ENCODE results near the gene EIF2B4. TPM values are rescaled to one million over a fixed set of nuclear protein-coding genes. Genes with fewer than 3 reads are reported as not detected.
A peak's percentile ranks its signal among the peaks of the same experiment; 100 is the strongest.

EIF2B4 gene
- total and polyA plus RNA-seq, 9 of the 15 experiments (the other 6 are each of a cell fraction or from before 2014, with no cell fraction given), result 29.7 to 80.3 (median 58.9) TPM

DNA sequence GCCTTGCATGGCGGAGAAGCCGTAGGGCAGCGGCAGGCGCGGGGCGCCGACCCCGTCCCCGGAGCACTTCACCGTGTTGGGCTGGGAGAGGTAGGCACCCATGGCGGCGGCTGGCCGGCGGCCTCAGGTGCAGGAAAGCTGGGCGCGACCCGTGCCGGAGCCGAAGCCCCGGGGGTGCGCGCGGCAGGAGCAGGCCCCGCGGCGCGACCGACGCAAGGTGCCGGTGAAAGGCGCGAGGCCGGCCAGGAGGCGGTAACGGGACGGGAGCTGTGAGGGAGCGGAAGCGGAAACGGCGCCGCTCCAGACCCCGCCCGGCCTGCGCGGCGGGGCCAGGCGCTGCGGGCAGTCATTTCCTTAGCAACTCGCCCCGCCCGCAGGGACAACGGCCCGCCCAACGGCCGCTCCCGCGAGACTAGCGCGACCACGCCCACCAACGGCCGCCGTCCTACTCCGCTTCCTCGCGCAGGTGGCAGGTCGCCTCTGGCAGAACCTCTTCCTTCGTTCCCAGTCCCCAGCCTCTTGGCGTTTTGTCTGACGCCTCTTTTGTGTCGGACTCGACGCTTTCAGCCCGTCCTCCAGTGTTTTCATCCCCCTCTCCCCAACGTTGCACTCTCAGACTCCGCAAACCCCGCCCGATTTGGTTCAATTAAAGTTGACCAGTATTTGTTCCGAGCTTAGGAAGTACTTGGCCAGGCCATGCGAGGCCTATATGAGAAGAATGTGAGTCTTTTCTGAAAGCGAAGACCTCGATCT is 39.4 kb upstream of the EIF2B4 start, which contains the start of gene PPM1G (continued):
- TF ChIP-seq TEAD4 (IDR thresholded peaks at IDR 0.05; ENCODE audit: low read length), result peak; percentile 38; the same call in 1 of the 2 replicates
- TF ChIP-seq TEAD4 (CRISPR knock-in tag; IDR thresholded peaks at IDR 0.05; ENCODE audit: borderline replicate concordance), result no peak
- TF ChIP-seq, protein P1, sequence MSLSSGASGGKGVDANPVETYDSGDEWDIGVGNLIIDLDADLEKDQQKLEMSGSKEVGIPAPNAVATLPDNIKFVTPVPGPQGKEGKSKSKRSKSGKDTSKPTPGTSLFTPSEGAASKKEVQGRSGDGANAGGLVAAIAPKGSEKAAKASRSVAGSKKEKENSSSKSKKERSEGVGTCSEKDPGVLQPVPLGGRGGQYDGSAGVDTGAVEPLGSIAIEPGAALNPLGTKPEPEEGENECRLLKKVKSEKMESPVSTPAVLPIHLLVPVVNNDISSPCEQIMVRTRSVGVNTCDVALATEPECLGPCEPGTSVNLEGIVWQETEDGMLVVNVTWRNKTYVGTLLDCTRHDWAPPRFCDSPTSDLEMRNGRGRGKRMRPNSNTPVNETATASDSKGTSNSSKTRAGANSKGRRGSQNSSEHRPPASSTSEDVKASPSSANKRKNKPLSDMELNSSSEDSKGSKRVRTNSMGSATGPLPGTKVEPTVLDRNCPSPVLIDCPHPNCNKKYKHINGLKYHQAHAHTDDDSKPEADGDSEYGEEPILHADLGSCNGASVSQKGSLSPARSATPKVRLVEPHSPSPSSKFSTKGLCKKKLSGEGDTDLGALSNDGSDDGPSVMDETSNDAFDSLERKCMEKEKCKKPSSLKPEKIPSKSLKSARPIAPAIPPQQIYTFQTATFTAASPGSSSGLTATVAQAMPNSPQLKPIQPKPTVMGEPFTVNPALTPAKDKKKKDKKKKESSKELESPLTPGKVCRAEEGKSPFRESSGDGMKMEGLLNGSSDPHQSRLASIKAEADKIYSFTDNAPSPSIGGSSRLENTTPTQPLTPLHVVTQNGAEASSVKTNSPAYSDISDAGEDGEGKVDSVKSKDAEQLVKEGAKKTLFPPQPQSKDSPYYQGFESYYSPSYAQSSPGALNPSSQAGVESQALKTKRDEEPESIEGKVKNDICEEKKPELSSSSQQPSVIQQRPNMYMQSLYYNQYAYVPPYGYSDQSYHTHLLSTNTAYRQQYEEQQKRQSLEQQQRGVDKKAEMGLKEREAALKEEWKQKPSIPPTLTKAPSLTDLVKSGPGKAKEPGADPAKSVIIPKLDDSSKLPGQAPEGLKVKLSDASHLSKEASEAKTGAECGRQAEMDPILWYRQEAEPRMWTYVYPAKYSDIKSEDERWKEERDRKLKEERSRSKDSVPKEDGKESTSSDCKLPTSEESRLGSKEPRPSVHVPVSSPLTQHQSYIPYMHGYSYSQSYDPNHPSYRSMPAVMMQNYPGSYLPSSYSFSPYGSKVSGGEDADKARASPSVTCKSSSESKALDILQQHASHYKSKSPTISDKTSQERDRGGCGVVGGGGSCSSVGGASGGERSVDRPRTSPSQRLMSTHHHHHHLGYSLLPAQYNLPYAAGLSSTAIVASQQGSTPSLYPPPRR (CRISPR knock-in tag; IDR thresholded peaks at IDR 0.05; ENCODE audit: borderline replicate concordance), result peak; percentile 70; the same call in 1 of the 2 replicates
- TF ChIP-seq NR1H2 (CRISPR knock-in tag; IDR thresholded peaks at IDR 0.05), result 0 out of 2 replicates have a peak, but pooled peaks have one; percentile 49
- no peak for TF ChIP-seq ZNF212 (CRISPR knock-in tag; IDR thresholded peaks at IDR 0.05)
- TF ChIP-seq, protein P2, sequence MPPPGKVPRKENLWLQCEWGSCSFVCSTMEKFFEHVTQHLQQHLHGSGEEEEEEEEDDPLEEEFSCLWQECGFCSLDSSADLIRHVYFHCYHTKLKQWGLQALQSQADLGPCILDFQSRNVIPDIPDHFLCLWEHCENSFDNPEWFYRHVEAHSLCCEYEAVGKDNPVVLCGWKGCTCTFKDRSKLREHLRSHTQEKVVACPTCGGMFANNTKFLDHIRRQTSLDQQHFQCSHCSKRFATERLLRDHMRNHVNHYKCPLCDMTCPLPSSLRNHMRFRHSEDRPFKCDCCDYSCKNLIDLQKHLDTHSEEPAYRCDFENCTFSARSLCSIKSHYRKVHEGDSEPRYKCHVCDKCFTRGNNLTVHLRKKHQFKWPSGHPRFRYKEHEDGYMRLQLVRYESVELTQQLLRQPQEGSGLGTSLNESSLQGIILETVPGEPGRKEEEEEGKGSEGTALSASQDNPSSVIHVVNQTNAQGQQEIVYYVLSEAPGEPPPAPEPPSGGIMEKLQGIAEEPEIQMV (tag; conservative IDR thresholded peaks at IDR 0.05; ENCODE audit: low read depth), result peak; percentile 39; the same call in 1 of the 2 replicates
- TF ChIP-seq KLF1 (tag; IDR thresholded peaks at IDR 0.05), result peak; percentile 79; the same call in 1 of the 2 replicates
- TF ChIP-seq CREB1 (IDR thresholded peaks at IDR 0.05), result peak; percentile 49
- peak; percentile 74 for TF ChIP-seq CREB1 (CRISPR knock-in tag; IDR thresholded peaks at IDR 0.05)
- no peak for TF ChIP-seq HIVEP1 (CRISPR knock-in tag; IDR thresholded peaks at IDR 0.05)
- TF ChIP-seq GTF2E2 (tag; IDR thresholded peaks at IDR 0.05), result peak; percentile 92
- TF ChIP-seq MBD2 (IDR thresholded peaks at IDR 0.05; ENCODE audit: borderline replicate concordance, low read depth), result peak; percentile 64; the same call in 1 of the 2 replicates
- TF ChIP-seq TAF1 (IDR thresholded peaks at IDR 0.05; ENCODE audit: control insufficient read depth, extremely low read depth, insufficient read depth, low read length, severe bottlenecking), result peak; percentile 91
- TF ChIP-seq, protein P3, sequence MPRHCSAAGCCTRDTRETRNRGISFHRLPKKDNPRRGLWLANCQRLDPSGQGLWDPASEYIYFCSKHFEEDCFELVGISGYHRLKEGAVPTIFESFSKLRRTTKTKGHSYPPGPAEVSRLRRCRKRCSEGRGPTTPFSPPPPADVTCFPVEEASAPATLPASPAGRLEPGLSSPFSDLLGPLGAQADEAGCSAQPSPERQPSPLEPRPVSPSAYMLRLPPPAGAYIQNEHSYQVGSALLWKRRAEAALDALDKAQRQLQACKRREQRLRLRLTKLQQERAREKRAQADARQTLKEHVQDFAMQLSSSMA (CRISPR knock-in tag; IDR thresholded peaks at IDR 0.05), result no peak
- TF ChIP-seq, protein P4, sequence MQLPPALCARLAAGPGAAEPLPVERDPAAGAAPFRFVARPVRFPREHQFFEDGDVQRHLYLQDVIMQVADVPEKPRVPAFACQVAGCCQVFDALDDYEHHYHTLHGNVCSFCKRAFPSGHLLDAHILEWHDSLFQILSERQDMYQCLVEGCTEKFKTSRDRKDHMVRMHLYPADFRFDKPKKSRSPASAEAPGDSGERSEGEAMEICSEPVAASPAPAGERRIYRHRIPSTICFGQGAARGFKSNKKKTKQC (CRISPR knock-in tag; IDR thresholded peaks at IDR 0.05), result peak; percentile 54; the same call in 1 of the 2 replicates
- TF ChIP-seq, protein P5, sequence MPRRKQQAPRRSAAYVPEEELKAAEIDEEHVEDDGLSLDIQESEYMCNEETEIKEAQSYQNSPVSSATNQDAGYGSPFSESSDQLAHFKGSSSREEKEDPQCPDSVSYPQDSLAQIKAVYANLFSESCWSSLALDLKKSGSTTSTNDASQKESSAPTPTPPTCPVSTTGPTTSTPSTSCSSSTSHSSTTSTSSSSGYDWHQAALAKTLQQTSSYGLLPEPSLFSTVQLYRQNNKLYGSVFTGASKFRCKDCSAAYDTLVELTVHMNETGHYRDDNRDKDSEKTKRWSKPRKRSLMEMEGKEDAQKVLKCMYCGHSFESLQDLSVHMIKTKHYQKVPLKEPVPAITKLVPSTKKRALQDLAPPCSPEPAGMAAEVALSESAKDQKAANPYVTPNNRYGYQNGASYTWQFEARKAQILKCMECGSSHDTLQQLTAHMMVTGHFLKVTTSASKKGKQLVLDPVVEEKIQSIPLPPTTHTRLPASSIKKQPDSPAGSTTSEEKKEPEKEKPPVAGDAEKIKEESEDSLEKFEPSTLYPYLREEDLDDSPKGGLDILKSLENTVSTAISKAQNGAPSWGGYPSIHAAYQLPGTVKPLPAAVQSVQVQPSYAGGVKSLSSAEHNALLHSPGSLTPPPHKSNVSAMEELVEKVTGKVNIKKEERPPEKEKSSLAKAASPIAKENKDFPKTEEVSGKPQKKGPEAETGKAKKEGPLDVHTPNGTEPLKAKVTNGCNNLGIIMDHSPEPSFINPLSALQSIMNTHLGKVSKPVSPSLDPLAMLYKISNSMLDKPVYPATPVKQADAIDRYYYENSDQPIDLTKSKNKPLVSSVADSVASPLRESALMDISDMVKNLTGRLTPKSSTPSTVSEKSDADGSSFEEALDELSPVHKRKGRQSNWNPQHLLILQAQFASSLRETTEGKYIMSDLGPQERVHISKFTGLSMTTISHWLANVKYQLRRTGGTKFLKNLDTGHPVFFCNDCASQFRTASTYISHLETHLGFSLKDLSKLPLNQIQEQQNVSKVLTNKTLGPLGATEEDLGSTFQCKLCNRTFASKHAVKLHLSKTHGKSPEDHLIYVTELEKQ (CRISPR knock-in tag; IDR thresholded peaks at IDR 0.05), result no peak

Measured in K562 (cell line).